HG02970 (cell line): ENCODE measurements around the gene RBMS3.
"Not testable (repeated sequence)": the region's sequence is repeated elsewhere in the genome, so short reads cannot be mapped to it uniquely, and the experiment has no call there.

Experiments used
- ATAC-seq: cut with Tn5 transposase; IDR thresholded peaks from one replicate; pipeline ENCODE4 v1.9.1; 2021; ENCODE audit warnings: mild to moderate bottlenecking, moderate library complexity, moderate number of reproducible peaks; ENCODE audit not compliant: unreplicated experiment, low FRiP score

The RBMS3 gene

DNA sequence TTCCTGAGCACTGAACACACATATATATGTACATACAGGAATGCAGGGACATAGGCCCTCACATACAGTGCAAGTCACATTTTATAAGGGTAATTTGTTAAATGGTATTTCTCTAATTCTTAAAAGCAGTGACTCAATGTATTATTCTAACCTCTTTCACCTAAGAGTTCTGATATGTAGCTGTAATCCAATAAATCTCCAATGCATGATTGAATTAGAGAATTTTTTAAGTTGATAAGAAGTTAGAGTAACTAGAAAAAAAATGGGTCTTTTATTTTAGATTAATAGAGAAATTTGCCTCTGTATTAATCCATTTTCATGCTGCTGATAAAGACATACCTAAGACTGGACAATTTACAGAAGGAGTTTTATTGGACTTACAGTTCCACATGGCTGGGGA is 98.2 kb downstream of the RBMS3 start:
- ATAC-seq, result no peak

DNA sequence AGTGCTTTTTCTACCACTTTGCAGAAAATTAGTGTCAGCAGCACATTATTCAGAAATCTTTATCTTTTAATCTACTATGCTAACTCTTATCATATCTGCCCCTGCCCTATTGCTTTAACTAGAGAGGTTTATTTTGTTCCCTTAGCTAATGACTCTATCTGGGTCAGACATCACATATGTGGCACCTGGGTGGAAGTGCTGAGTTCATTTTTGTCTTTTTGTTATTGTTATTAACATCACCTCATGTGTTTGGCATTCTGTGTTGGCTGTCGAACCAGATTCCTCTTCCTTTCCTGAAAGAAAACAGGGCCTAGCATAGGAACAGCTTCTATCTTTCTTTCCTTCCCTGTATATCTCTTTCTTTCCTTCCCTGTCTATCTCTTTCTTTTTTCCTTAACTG is 100.7 kb downstream of the RBMS3 start:
- no peak for ATAC-seq

DNA sequence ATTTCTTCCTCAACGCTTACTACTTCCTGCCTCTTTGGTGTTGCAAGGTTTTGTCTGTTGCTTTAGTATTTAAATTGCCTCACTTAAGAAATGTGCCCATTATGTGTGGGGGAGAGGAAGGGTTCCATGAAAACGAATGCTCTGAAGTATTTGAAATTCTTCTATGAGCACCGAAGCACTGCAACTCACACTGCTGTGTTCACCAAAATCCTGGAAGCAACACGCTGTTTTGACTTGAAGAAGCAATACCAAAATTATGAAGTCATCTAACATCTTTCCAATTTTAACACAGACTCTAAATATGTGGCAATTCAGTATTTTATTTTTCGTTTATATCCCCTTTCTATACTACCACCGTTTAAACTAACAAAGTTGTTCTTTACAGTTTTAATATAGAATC is 101.5 kb downstream of the RBMS3 start:
- no peak for ATAC-seq

- ATAC-seq, result no peak
Observed at GRCh38 chr3:29382845-29383244, 102.0 kb downstream of the RBMS3 start.

DNA sequence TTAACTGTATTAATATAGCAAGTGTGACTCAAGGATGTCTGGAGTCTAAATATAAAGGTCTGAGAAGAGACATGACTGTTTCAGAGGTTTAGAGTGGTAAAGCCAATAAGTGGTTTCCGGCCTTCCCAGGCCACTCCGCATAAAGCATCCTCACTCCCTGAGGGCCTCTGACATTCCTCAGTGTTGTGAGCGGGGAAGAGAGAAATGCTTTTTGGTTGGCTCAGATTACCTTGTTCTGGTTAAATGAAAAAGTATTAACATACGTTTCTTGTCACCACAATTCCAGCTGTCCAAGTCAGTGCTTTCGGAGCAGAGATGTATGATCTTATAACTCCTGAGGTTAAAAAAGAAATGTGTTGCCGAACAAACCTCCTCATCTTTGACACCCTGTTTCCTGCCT is 103.8 kb downstream of the RBMS3 start:
- ATAC-seq, result no peak

- no peak for ATAC-seq
Observed at GRCh38 chr3:29385046-29385830, 104.4 kb downstream of the RBMS3 start.

- no peak for ATAC-seq
Observed at GRCh38 chr3:29389362-29389761, 108.5 kb downstream of the RBMS3 start.

DNA sequence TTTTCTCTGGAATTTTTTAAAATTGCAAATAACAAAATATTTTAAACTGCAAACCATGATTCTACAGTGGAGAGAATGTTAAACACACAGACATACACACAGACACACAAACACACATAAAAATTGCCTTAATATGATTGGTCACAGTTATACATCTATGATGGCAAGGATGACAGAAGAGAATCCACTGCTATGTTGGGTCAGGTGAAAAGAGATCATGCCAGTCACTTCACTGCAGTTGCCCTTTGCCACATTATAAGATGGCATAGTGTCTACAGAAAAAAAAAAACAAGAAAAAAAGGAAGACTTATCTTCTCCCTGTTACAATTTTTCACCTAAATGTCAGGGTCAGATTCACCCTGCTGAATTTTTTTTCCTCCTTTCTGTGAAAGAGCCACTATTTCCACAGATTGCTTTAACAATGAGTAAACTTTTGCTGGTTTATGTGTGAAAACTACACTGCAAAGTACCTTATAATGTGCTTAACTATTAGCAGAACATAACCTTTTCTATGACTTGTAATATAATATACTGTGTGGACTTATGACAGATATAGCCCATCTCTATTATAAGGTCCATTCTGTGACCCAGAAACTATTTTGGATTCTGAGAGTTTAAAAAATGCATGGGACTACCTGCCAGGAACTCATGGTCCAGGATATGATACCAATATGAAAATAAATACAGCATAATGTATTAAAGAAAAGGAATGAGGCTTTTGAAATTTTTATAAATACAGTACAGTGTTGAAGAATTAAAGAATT is 111.9 kb downstream of the RBMS3 start:
- no peak for ATAC-seq

DNA sequence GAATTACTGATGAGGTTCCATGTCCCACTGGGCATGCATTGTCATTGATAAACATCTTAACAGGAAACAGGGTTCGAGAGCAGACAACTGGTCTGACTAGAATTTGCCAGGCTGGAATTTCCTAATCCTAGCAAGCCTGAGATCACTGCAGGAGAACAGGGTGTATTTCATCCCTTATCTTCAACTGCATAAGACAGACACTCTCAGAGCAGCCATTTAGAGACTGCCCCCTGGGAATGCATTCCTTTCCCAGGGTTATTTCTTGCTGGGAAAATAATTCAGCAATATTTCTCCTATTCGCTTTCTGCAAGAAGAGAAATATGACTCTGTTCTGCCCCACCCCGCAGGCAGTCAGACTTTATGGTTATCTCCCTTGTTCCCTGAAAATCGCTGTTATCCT is 113.1 kb downstream of the RBMS3 start:
- ATAC-seq, result not testable (repeated sequence)

GRCh38 chr3:29397406-29397805 is 116.5 kb downstream of the RBMS3 start:
- no peak for ATAC-seq

GRCh38 chr3:29398787-29399186 is 117.9 kb downstream of the RBMS3 start:
- ATAC-seq, result no peak

DNA sequence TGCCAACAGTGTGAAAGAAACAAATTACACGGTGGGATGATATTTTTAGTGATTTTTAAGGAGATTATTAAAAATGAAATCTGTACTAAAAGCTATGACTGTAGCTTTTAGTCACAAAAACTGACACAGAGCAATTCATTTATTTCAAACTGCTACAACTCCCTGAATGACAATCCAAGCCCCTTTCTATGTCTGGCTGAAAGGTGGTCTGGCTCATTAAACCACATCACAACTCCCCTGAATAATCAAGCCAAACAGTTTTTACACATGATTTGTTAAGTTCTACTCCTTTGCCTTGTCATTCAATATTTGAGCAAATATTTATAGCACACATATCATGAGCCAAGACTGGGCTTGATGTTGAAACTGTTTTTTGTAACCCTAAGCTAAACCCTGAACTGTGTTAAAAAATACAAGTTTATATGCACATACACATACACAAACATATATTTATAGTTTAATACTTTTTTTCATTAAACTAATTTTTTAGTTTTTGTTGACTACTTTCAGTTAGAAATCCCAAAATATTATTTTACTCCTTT is 125.5 kb downstream of the RBMS3 start:
- ATAC-seq, result no peak

- ATAC-seq, result no peak
Observed at GRCh38 chr3:29408676-29409075, 127.8 kb downstream of the RBMS3 start.

DNA sequence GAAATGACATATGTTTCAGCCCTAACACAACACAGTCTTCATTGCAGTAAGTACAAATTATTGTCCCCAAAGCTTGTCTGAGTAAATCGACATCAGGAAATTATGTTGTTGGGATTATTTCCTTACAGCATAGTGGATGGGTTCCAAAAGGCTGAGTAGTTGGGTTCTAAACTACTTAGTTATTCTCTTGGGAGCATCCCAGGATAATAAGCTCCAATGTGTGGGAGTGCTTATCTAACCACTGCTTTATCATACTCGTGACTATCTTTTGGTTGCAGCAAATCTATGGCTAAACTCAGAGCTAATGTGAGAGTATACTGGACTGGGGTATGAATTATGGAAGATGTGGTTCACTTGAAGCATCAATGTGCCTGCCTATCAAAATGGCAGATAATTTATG is 128.5 kb downstream of the RBMS3 start:
- no peak for ATAC-seq

- ATAC-seq, result no peak
Observed at GRCh38 chr3:29410220-29410619, 129.3 kb downstream of the RBMS3 start.

DNA sequence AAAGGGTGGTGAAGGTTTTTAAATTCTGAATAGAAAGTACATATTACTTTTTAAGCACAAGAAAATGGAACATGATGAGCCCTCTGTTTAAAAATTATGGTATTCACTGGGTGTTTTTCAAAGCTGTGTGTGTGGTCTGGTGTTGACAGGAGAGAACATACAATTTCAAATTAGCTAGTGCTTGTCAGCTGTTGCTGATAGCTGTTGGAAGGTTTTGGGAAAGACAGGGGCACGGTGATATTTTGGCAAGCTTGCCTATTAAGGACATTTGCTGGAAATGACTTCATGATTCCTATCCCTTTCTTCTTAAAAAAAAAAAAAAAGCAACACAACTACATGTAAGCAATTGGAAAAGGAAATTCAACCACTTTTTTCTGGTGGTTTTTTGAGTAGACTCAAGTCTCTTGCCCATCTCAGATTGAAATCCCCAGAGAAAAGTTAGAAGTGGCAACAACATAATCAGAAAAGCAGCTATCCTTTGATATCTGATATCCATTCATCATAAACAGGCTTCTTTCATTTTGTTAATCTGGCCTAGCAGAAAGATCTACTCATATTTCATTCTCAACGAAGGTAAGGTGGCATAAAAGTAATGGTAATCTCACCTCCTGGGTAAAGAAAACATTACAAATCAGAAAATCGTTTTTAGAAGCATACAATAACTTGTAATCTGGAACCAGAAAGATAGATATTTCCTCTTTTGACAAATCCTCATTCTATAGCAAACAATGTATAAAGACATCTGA is 130.0 kb downstream of the RBMS3 start:
- ATAC-seq, result no peak

- no peak for ATAC-seq
Observed at GRCh38 chr3:29412110-29412509, 131.2 kb downstream of the RBMS3 start.

DNA sequence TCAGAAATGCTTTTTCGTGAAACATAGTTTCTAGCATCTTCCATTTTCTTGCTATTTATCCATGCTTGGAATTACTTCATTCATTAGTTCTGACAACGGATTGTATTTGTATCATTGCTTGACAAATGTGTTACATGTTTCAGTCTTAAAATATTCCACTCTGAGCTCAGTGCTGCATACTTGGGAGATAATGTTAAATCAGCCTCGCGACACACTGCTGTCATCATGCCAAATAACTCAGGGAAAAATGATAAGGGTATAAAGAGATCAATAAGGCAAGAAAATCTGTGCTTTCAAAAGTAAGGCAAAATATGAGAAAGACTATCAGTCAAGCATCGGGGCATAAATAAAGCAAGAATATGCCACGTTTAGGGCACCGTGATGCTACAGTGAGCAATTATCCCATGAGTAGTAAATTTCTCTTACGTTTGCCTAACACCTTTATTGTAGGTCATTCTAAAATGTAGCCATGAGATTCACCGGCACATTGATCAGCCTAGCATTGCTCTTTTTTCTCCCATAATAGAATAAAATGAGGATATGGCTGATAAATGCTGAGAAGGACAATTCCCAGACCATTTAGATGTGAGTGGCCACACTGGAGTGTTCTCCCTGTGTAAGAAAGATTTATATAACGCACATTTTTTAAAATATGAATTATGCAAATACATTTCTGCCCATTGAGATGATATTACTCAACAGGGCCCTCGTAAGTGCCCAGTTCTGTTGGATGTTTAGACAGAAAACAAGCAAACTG is 133.8 kb downstream of the RBMS3 start:
- ATAC-seq, result no peak

DNA sequence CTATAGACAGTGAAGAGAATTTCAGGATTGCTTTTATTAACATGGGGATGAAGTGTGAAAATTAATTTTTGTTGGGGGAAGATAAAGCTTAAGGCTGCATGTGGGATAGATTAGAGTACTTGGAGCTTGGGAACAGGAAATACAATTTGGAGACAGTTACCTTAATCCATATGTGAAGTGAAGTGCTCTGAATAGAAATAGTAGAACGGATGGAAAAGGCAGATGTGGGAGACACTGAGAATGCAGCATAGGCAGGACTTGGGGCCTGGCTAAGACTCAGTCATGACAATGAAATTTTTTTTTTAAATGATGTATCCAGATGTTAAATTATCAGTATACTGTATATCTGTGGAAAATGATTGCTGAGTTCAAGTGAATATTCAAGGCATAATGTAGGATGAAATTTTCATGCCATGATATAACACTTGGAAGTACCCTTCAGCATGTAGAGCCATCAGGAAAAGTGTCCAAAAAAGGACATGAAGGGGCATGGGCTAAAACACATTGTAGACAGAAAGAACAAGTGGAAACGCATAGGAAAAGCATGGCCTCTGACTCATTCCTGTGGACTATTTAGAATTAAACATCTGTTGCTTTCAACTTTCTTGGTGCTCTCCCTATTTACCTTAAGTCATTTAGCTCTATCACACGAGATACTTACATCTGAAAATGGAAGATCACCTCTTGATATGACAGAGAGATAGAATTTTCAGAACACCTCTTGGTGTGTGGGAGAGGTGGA is 134.8 kb downstream of the RBMS3 start:
- ATAC-seq, result no peak

GRCh38 chr3:29416514-29416913 is 135.6 kb downstream of the RBMS3 start:
- ATAC-seq, result no peak
